Caco-2 (cell line): ENCODE data around the gene EMC7. TPM values are rescaled to one million over a fixed set of nuclear protein-coding genes. Genes with fewer than 3 reads are reported as not detected.

Experiments used
- BruUV-seq: library from RNA; stranded (reverse); fragments of 400-500 nt; replicated peaks from 2 replicates; lab custom pipeline; 2021; lab: Mats Ljungman, UMichigan
- CTCF ChIA-PET: fragments of 300-600 bp; sonication (Branson Sonifier 250); formaldehyde crosslinking; loops from one replicate; lab custom pipeline; 2022; ENCODE audit warnings: antibody characterized with exemption; lab: Charles Lee
- POLR2A ChIA-PET: fragments of 300-600 bp; sonication (Branson Sonifier 250); formaldehyde crosslinking; loops from one replicate; lab custom pipeline; 2022; ENCODE audit warnings: antibody characterized with exemption; lab: Charles Lee
- DNase-seq, 2 experiments: peaks; one replicate each; pipeline versions ENCODE4 v3.0.0 to v3.0.0-alpha.2; 2020 to 2022
- H3K27me3 ChIP-seq: replicated peaks from 2 replicates; pipeline ENCODE4 v1.6.0; 2011; ENCODE audit warnings: low read length; ENCODE audit not compliant: control insufficient read depth, insufficient read depth
- H3K36me3 ChIP-seq: 2 replicates; pipeline ENCODE4 v1.5.1; 2011; ENCODE audit warnings: low read length; ENCODE audit not compliant: control insufficient read depth, insufficient read depth
- H3K4me1 ChIP-seq: fragments of 250-450 bp; sonication (Bioruptor Pico); 2 replicates; pipeline ENCODE4 v1.5.1; 2020; ENCODE audit warnings: mild to moderate bottlenecking
- H3K4me3 ChIP-seq: 2 replicates; pipeline ENCODE4 v1.5.1; 2011; ENCODE audit warnings: low read depth, mild to moderate bottlenecking, control low read depth, low read length
- H3K9me3 ChIP-seq: fragments of 250-450 bp; sonication (Bioruptor Pico); 2 replicates; pipeline ENCODE4 v1.5.1; 2020; ENCODE audit warnings: mild to moderate bottlenecking, moderate library complexity
- H3K27ac Mint-ChIP-seq: one replicate; pipeline ENCODE4 v1.8.0; 2022; ENCODE audit warnings: mixed read lengths; ENCODE audit not compliant: unreplicated experiment
- H3K27me3 Mint-ChIP-seq: one replicate; pipeline ENCODE4 v1.8.0; 2022; ENCODE audit warnings: mixed read lengths; ENCODE audit not compliant: insufficient read depth, unreplicated experiment
- H3K36me3 Mint-ChIP-seq: one replicate; pipeline ENCODE4 v1.8.0; 2022; ENCODE audit warnings: mild to moderate bottlenecking, mixed read lengths; ENCODE audit not compliant: insufficient read depth, unreplicated experiment
- H3K4me1 Mint-ChIP-seq: one replicate; pipeline ENCODE4 v1.8.0; 2022; ENCODE audit warnings: low read depth, mixed read lengths; ENCODE audit not compliant: unreplicated experiment
- H3K4me3 Mint-ChIP-seq: one replicate; pipeline ENCODE4 v1.8.0; 2022; ENCODE audit warnings: mild to moderate bottlenecking, moderate library complexity, mixed read lengths; ENCODE audit not compliant: unreplicated experiment
- H3K9me3 Mint-ChIP-seq: one replicate; pipeline ENCODE4 v1.8.0; 2022; ENCODE audit warnings: mixed read lengths; ENCODE audit not compliant: unreplicated experiment
- intact Hi-C: fragments of 100-400 bp; cut with micrococcal nuclease; formaldehyde crosslinking; loops from one replicate; pipeline ENCODE4 v1.10.0; 2022; ENCODE audit not compliant: unreplicated experiment
- total RNA-seq: library from RNA; stranded (reverse); gene quantifications from 2 replicates; pipeline ENCODE4 v1.2.3, GENCODE V29; 2022
- TF ChIP-seq, protein P1 (sequence below), 2 experiments: fragments of 200-600 bp in 1 of 2; IDR thresholded peaks; 1 replicate in 1 of 2; 2 replicates in 1 of 2; pipeline versions ENCODE4 v1.5.1 to v1.8.0; 2011 to 2022; ENCODE audit warnings: antibody characterized with exemption in 1 of 2, control low read depth in 1 of 2, inconsistent platforms in 1 of 2, low read depth in 1 of 2, low read length in 1 of 2, mild to moderate bottlenecking in 1 of 2, moderate library complexity in 1 of 2; ENCODE audit not compliant: insufficient read depth in 1 of 2, severe bottlenecking in 1 of 2, unreplicated experiment in 1 of 2

EMC7 gene
- total RNA-seq, 1 experiment from 2014 or later = 74.2 TPM

GRCh38 chr15:34038871-34039789 is 62.5 kb downstream of the EMC7 start, which contains the start of gene AVEN:
Gene AVEN, minus strand, starts transcription at chr15:34039204. Its CDS starts 158 bp downstream, at chr15:34039046.
- Mint-ChIP-seq H3K36me3 (no peaks in the 10 kb centered on the region), H3K9me3 (no peaks in the 10 kb centered on the region), H3K4me1 (peaks cover 6% of the 10 kb centered on the region), H3K4me3 (peak within 1 kb of the TSS; percentile 77), H3K27ac (peak within 1 kb of the TSS; percentile 48), H3K27me3 (no peaks in the 10 kb centered on the region)
- ChIA-PET POLR2A (interaction anchor here (0.6 kb wide), 1 partner anchor 71 kb away, joined by 7 read pairs; the partner anchor contains the start of gene CHRM5), CTCF (no interaction called here)
- TF ChIP-seq, protein P1, sequence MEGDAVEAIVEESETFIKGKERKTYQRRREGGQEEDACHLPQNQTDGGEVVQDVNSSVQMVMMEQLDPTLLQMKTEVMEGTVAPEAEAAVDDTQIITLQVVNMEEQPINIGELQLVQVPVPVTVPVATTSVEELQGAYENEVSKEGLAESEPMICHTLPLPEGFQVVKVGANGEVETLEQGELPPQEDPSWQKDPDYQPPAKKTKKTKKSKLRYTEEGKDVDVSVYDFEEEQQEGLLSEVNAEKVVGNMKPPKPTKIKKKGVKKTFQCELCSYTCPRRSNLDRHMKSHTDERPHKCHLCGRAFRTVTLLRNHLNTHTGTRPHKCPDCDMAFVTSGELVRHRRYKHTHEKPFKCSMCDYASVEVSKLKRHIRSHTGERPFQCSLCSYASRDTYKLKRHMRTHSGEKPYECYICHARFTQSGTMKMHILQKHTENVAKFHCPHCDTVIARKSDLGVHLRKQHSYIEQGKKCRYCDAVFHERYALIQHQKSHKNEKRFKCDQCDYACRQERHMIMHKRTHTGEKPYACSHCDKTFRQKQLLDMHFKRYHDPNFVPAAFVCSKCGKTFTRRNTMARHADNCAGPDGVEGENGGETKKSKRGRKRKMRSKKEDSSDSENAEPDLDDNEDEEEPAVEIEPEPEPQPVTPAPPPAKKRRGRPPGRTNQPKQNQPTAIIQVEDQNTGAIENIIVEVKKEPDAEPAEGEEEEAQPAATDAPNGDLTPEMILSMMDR (IDR thresholded peaks at IDR 0.05; ENCODE audit: insufficient read depth in 1 of 2, low read depth in 1 of 2, low read length in 1 of 2, severe bottlenecking in 1 of 2, unreplicated experiment in 1 of 2) = no peak
- DNase-seq = peak; percentile 39 to 64
- Histone ChIP-seq H3K27me3 (no peaks in the 10 kb centered on the region), H3K4me3 (peak within 1 kb of the TSS; percentile 94), H3K9me3 (no peaks in the 10 kb centered on the region), H3K4me1 (peaks cover 6% of the 10 kb centered on the region; the same call in 1 of the 2 replicates), H3K36me3 (no peaks in the 10 kb centered on the region)
- intact Hi-C loops = no loop called here
- BruUV-seq = TSS peak; percentile 76

- Mint-ChIP-seq H3K4me1 (peaks cover 6% of the 10 kb centered on the region), H3K4me3 (peak overlapping the region; percentile 77), H3K36me3 (no peaks in the 10 kb centered on the region), H3K27ac (peak overlapping the region; percentile 48), H3K9me3 (no peaks in the 10 kb centered on the region), H3K27me3 (no peaks in the 10 kb centered on the region)
- DNase-seq = peak; percentile 62 to 74
- TF ChIP-seq, protein P1 (IDR thresholded peaks at IDR 0.05; ENCODE audit: insufficient read depth in 1 of 2, low read depth in 1 of 2, low read length in 1 of 2, severe bottlenecking in 1 of 2, unreplicated experiment in 1 of 2) = no peak
- Histone ChIP-seq H3K4me3 (peak overlapping the region; percentile 94), H3K9me3 (no peaks in the 10 kb centered on the region), H3K4me1 (peaks cover 6% of the 10 kb centered on the region; the same call in 1 of the 2 replicates), H3K36me3 (no peaks in the 10 kb centered on the region), H3K27me3 (no peaks in the 10 kb centered on the region)
- POLR2A ChIA-PET = interaction anchor here (0.6 kb wide), 2 partner anchors 9 to 70 kb away, joined by 3 to 7 read pairs; partner anchors contain the start of gene CHRM5
- CTCF ChIA-PET = no interaction called here
- no TSS peak for BruUV-seq
- intact Hi-C loops = no loop called here
These were observed 63.4 kb downstream of the EMC7 start for GRCh38 chr15:34038023-34038870.

Other genes starting within 250 kb of the EMC7 start
- gene CHRM5, start 133.4 kb downstream of the EMC7 start, total RNA-seq = not detected in 2 replicates
- gene AVEN, start 62.7 kb downstream of the EMC7 start, total RNA-seq = 8.3 and 8.7 TPM in 2 replicates
- 1.5 and 1.7 TPM in 2 replicates for gene PGBD4, start 221 bp upstream of the EMC7 start, total RNA-seq
- gene KATNBL1, start 108.2 kb upstream of the EMC7 start, total RNA-seq = 22.6 and 25.9 TPM in 2 replicates
- 96.7 and 98.5 TPM in 2 replicates for gene EMC4, start 123.2 kb upstream of the EMC7 start, total RNA-seq
- gene SLC12A6, start 235.9 kb upstream of the EMC7 start, total RNA-seq = 8.9 and 12.6 TPM in 2 replicates
- 171 and 175 TPM in 2 replicates for gene NOP10, start 241.3 kb upstream of the EMC7 start, total RNA-seq
- not detected in 2 replicates for gene NUTM1, start 241.5 kb upstream of the EMC7 start, total RNA-seq